Activated CD8-positive, alpha-beta memory T cell treated with anti-CD3 and anti-CD28 coated beads, Interleukin-2, amount 50 U/mL, for 4 hours (primary cell): ENCODE data around the gene WHRN.

ENCODE experiments used
- DNase-seq: peaks from one replicate; pipeline ENCODE4 v3.0.0-alpha.2; 2020

WHRN gene

DNA sequence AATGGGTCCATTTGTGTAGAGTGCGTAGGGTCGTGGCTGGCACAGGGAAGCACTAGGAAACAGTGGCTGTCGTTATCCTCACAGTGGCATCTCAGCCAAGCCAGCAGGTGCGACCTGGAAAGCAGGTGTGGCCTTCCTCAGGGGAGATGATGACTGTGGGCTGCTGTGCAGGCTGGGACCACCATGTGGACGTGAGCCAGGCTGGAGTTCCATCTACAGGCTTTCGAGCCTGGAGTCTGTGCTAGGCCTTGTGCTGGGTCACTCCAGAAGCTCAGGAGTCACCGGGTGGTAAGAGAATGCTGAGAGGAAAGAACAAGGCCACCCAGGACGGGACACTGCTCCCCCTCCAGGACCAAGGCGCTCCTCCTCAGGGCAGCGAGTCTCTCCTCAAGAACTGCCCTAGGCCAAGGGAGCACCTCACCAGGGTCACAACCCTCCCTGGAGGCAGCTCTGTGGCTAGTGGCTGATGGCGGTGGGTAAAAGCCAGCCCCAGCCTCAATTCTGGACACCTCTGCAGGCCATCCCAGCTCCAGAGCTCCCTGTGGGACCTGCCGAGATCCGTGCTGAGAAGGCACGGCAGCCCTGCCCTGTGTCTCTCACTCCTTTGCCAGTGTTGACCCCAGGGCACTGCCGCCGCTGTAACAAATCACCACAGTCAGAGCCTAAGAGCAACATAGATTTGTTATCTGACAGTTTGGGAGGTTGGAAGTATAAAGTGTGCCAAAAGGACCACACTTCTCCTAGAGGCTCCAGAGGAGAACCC, 36.0 kb downstream of the WHRN start:
- no peak for DNase-seq

DNA sequence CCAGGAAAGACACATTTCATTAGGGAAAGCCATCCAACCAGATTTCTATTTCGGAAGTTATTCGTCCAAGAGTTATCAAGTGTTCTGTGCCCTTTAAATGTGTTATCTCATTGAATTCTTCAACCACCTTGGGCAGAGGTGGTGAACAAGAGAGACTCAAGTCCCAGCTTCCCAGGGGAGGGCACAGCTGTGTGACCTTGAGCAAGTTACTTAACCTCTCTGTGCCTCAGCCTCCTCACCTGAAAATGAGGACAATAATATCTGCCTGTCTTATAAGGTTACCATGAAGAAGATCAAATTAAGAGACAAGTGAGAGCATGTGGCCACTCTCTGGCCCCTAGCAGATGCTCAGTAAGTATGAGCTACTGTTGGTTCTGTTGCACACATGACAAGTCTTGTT, 37.4 kb downstream of the WHRN start:
- DNase-seq = no peak

DNA sequence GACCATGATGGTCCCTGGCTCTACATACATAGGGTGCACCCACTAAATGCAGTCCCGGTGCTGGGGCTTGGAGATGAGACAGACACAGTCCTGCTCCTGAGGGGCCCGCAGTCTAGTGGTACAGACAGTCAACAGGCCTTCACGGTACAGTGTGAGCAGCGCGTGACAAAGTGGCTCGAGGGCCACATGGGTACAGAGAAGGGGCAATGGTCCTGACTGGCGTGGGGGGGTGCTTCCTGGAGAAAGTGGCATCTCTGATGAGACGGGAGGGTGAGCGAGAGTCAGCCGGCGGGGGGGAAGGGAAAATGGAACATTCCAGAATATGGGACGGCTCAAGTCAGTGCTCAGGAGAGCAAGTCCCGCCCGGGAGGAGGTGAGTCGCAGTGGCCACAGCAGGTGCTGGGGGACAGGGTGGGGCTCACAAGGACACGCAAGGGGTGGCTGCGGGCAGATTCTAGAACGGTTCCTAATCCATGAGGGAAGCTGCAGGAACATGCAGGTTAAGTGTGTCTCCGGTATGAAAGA, 38.0 kb downstream of the WHRN start:
- DNase-seq = no peak

DNA sequence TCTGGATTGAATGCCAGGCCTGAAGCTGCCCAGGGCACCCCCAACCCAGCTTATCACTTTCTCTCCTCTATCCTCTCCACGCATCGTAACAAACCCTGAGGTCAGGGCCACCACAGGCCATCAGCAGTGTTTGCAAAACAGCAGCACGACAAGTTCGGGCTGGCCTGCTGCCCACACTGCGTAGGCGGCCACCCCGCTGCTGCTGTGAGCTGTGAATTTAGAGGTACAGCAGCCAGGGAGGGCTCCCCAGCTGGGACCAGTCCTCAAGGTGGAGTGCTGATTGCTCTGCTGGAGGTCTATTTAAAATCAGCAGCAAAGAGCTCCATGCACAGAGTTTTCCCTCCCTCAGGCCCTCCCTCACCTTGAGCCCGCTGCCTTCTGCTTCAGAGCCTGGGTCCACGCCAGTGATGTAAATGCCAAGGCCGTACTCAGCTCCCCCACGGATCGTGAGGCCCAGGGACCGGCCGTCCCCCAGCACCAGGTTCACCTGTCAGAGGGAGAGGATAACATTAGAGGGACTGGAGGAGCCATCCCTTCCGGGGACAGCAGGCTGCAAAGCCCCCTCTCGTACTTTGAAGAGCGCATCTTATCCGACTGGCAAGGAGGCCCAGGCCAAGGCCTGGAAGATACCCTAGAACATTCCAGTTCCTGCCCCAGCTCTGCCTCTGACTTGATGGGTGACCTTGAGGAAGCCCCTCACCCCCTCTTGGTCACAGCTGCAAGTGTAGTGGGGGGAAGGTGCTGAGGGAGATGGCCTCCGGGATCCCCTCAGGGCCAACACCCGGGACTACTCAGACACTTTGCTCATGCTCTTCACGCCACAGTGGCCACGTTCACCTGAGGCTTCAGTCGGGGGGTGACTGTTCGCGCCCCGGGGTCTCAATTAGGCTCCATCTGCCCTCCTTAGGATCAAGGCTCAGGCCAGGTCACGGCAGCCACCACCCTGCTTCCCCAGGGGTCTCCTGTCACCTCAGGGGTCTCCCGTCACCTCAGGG, 39.1 kb downstream of the WHRN start:
- DNase-seq = no peak

DNA sequence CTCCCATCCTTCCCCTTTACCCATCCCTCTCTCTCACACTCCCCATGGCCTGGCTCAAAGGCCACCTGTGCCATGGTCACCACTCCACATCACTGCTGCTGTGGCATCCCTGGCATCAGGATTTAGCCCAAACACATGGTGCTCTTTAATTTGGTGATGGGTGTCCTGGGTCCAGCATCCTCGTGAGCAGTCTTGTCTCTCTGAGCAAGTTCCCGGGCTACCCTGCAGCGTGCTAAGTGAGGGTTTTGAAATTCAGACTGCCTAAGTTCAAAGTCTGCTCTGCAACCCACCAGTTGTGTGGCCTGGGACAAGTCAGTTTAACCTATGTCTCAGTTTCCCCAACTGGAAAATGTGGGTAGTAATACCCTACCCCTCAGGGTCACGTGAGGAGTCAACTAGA, 39.9 kb downstream of the WHRN start:
- DNase-seq = no peak

DNA sequence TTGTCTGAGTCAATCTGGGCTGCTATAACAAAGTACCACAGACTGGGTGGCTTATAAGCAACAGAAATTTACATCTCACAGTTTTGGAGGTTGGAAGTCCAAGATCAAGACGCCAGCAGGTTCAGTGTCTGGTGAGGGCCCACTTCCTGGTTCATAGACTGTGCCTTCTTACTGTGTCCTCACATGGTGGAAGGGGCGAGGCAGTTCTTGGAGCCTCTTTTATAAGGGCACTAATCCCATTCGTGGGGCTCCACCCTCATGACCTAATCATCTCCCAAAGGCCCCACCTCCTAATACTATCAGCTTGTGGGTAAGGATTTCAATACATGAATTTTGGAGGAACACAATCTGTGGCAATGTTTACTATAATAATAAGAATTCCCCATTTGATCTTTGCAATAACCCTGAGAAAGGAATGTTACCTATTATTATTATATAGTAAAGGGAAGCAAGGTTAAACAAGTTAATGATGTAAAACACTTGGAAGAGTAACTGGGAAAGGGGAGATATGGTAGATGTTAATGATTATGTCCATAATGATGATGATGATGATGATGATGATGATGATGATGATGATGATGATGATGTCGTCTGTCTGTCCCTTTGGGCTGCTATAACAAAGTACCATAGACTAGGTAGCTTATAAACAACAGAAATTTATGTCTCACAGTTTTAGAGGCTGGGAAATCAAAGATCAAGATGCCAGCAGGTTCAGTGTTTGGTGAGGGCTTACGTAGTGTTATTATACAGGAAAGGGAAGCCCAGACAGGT, 40.8 kb downstream of the WHRN start:
- no peak for DNase-seq

DNA sequence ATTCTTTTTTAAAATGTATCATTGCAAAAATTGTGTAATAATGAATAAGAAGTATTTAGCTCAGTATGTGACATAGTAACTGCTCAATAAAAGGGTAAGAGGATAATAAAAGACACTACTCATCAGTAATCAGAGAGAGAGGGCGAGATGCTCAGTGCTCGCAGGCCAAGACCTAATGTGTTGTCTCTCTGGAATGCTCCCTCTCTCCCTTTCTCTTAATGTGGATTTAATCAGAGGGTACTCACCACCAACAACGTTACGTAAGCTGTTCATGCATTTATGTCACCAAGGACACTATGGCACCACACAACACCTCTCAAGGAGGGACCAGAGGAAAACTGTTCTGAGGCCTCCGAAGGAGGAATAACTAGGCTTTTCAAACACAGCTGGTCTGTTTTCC, 42.5 kb downstream of the WHRN start:
- no peak for DNase-seq

DNA sequence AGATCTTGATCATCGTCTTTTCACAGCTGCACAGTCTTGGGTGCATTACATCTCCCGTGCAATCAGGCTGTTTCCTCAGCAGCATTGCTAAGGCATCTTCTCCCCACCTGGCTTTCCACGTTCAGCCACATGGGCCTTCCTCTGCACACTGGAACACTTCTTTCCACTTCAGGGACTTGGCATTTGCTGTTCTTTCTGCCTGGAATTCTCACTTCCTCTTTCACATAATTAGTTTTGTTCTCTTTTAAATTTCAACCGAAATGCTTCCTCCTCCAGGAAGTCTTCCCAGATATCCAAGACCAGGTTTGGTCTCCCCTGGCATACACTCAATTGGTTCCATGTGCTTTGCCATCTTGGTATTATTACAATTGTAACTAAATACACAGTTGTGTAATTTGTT, 43.8 kb downstream of the WHRN start:
- no peak for DNase-seq

DNA sequence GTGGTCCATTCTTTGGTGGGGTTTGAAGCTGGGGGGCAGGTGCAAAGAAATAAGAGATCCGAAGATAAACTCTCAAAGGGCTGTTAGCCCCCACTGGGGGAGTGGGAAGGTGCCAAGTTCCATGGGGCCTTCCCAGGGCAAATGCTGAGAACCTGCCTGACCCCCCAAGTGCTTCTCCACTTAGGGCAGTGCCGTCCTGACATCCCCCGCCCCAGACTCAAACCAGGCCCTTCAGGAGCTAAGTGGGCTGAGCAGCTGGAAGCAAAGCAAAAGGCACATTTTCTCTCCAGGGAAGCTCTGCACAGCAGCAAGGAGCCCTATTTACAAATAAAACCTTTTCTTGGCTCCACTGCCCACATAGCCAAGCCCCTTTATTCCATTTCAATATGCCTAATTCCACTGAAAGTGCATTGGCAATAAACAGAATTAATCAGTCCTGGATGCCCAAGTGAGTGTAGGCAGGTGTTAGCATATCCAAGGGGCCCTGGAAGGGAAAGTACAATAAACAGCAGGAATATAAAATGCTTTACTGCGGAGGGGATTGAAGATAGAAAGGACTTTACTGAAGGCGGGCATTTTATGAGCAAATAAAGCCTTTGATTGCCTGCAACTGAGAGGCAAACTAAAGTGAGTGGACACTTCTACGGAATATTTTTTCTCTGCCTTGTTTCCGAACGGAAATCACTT, 44.6 kb downstream of the WHRN start:
- no peak for DNase-seq

DNA sequence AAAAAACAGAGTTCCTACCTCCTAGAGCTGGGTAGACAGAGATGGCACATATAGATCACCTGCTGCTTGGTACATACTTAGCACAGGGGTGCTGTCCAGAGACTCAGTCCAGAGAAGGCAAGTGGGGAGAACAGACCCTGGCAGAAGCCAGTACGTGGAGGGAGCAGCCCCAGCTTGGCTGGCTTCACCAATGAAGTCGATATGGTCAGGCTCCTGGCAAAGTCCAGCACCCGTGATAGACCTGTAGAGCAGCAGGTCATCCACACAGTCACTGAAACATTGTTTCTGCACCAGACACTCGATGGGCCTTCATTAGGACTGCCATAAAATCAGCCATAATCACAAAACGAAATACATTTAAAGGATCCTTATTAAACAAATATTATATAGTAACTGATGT, 45.8 kb downstream of the WHRN start:
- no peak for DNase-seq

DNA sequence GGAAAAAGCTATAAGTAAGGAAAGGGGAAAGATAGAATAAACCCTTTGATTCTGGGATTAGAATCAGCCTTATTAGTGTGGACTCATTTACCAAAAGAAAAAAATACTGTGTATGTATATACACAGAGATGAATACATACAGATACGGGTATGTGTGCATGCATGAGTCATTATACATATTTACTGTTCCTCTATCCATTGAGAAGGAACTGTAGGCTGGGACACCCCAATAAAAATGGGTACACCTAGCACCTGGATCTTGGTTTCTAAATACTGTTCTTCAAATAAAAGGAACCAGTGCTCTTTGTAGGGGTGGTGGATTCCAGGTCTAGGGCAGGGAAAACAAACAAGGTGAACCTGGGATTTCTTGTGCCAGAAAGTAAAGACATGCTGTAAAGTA, 48.3 kb downstream of the WHRN start:
- no peak for DNase-seq

DNA sequence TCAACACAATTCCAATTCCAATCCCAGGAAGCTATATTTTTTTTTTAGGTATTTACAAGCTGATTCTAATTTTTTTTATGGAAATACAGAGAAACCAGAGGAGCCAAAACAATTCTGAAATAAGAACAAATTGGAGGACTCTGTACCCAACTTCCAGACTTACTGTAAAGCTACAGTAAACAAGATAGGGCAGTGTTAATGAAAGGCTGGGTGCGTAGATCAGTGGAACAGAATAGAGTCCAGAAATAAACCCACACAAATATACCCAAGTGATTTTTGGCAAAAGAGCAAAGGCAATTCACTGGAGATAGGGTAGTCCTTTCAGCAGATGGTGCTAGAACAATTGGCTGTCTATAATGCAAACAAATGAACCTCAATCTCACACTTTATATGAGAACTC, 50.6 kb downstream of the WHRN start:
- DNase-seq = no peak

DNA sequence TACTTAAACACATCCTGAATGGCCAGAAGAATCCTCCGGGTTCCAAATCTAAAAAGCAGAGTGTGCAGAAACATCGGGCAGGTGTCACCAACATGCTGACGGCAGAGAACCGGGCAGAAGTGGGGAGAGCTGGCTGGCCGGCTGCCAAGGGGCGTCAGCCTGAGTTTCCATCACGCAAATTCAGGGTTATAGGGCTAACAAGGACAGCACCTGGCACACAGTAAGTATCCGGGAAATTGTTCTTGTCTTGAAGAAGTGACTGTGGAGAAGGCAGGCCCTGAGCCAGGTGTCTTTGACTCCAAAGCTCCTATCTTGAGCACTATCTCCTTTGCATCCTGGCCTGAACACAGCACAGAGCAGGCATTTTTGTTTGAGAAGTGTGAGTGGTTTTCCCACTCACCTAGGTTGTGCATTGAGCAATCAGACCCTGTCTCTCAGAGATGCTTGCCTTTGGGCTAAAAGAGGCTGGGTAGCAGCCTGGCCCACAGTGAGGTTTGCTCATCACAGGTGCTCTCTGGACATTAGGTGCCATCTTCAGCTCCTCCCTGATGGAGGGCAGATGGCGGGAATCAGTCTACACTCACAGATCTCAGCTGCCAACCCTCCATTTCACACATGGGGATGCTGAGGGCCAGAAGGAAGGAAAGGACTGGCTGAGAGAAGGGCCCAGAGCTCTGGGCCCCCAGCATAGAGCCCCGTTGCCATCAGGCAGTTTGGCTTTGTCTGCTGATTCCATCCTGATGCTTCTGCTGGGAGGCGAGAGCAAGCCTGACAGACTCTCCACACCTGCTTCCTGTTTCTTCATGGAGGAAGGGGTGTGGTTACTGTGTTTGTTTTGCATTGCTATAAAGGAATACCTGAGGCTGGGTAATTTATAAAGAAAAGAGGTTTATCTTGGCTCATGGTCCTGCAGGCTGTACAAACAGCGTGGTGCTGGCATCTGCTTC, 52.8 kb downstream of the WHRN start:
- no peak for DNase-seq

DNA sequence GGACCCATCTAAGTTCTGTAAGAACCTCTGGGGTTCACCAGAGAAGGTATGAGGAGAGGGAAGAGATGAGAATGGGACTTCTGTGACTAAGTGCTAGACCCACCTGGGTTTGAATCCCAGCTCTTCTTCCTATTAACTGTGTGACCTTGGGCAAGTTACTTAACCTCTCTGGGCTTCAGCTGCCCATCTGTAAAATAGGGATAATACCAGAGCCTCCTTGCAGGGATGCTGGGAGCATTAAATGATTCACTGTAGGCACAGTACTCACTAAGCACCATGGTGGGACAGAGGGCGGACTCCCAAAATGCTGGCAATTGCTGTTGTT, 53.6 kb downstream of the WHRN start:
- no peak for DNase-seq

DNA sequence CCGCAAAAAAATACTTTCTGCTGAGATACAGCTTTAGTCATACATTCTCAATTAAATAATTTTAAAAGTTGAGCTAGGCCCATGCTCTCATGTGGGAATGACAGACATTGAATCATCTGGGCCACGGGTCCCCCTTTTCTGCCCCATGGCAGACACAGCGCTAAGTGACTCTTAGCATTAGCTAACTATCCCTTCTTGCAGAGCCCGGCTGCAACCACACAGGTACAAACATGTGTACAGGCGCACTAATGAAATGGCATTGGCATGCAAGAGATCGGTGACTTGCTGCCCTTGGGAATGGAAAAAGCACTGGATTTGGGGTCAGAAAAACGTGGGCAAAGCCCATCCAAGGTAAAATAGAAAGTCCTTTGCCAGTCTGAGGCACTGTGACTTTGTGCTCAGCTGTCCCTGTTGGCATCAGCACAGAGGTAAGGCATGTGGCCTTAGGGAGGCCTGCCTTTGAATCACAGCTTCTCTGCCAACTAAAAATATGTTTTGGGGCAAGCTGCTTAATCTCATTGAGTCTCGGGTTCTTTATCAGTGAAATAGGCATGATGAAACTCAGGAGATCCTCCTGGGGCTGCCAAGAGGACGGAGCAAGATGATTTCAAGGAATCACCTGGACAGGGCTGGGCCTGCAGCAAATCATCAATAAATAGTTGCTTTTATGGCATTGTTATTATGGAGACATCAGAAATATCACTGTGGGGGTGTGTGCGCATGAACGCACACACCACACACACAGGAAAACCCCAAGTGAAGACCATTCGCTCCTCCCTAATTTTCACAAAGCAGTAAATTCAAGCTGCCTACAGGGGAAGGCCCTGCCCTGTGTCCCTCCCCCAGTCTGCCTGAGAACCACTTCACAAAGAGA, 54.2 kb downstream of the WHRN start:
- DNase-seq = no peak

DNA sequence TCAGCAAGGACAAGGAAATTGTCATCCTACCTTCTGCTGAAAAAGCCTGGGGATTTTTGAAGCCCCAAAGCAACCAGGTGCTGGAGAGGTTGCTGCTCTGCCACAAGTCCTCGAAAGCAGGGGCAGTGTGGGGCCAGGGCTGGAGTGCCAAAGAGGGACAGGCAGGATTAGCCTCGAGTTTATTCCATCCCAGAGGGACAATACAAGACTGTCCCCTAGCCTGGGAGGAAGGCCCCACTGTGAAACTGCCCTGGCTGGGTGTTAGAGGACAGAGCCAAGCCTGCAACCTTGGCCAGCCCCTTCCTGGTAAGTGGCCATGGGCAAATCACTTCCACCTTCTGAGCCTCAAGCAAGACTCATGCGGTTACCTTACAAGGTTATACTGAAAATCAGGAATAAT, 55.1 kb downstream of the WHRN start:
- DNase-seq = no peak

DNA sequence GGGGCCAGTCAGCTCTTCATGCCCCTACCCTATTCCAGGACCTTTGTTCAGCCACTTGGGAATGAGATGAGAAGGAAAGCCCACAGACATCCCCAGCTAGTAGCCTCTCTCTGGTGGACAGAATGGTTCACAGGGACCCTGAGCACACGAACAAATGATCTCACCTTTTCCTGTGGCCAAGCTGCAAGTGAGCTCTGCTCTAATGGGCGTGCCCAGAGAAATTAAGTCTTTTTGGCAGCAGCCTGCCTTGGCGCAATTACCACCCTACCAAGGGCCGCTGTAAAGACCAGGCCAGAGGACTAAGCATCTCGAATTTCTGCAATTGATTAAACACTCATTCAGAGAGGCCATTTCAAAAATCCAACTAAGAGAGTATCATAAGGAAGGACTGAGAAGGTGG, 56.0 kb downstream of the WHRN start:
- DNase-seq = no peak

DNA sequence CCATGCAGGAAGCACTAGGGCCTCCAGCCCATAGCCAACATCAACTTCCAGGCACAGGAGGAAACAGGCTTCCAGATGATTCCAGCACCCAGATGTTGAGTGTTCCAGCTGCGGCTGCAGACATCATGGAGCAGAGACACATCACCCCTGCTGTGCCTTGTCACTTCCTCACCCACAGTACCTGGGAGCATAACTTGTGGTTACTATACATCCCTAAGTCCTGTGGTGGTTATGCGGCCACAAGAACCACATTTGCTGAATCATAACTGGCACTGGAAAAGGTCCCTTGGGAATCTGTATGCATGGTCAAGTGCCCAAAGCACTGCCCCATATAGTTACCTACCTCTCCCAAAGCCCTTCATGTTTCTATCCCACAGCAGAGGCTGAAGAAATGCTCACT, 56.6 kb downstream of the WHRN start:
- DNase-seq = no peak

DNA sequence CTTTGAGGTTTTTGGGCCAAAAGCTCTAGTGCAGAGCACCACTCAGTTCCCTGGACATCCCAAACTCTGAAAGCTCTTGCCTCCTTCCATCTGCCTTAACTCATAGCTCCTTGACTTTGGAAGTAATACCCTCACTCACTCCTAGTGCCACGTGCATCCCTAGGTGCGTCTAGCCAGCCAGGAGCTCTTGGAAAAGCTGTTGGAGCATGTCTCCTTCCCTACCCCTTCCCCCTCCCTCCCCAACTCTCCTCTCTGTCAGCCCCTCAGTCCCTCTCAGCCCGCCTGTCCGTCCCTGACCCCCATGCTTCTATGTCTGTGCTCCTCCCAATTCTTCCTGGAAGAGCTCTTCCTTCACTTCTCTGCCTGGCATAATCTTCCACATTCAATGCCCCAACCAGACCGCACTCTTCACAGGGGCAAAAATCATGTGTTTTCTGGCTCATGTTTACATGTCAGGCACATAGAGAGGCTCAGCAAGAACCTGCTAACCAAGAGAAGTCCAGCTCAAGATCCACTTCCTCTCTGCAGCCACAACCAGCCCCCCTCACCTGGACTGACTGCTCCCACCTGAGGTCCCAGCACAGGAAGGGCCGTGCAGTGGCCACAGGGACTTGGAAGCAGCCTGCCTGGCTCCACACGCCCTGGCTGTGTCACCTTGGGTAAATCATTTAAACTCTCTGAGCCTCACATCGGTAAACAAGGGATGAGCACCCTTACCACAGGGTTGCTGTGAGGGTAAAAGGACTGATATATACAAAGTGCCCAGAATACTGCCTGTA, 58.4 kb downstream of the WHRN start:
- DNase-seq = no peak

DNA sequence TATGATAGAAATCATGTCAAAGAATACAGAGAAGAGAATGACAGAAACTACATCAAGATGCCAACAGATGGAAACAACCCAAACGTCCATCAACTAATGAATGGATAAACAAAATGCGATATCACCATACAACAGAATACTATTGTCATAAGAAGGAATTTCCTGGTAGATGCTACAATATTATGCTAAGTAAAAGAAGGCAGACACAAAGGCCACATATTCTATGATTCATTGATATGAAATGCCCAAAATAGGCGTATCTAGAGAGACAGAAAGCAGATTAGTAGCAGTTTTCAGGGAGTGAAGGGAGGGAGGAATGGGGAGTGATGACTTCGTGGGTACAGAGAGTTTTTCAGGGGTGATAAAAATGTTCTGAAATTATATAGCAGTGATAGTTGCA, 59.2 kb downstream of the WHRN start:
- DNase-seq = no peak
